IMR-90 (cell line): ENCODE data around the gene AOPEP. TPM values are rescaled to one million over a fixed set of nuclear protein-coding genes. Genes with fewer than 3 reads are reported as not detected.

Source experiments
- ATAC-seq: fragments of 200-7000 bp; cut with Tn5 transposase; 2 replicates; pipeline ENCODE4 v1.9.1; 2020; ENCODE audit warnings: low read depth, mild to moderate bottlenecking, moderate library complexity
- BruUV-seq: library from RNA; stranded (reverse); fragments of 400-500 nt; replicated peaks from 2 replicates; lab custom pipeline; 2021; lab: Mats Ljungman, UMichigan
- CTCF ChIA-PET: fragments of 300-600 bp; formaldehyde crosslinking; extraction: SDS; loops from one replicate; lab custom pipeline; 2021; ENCODE audit warnings: antibody characterized with exemption; lab: Yijun Ruan, JAX
- POLR2A ChIA-PET: fragments of 300-600 bp; sonication (Branson Sonifier 250); formaldehyde crosslinking; loops from one replicate; lab custom pipeline; 2022; ENCODE audit warnings: antibody characterized with exemption; ENCODE audit not compliant: unreplicated experiment; lab: Charles Lee
- DNase-seq: peaks from one replicate; pipeline ENCODE4 v3.0.0; 2013
- H2AFZ ChIP-seq: replicated peaks from 2 replicates; pipeline ENCODE3; 2013; ENCODE audit warnings: low read length, mild to moderate bottlenecking; ENCODE audit not compliant: poor library complexity
- H2AK5ac ChIP-seq: 2 replicates; pipeline ENCODE4 v1.6.1; 2013; ENCODE audit warnings: low read depth, low read length, inconsistent platforms
- H2AK9ac ChIP-seq: replicated peaks from 2 replicates; pipeline ENCODE3; 2013; ENCODE audit warnings: mild to moderate bottlenecking, low read depth, low read length, moderate library complexity; ENCODE audit not compliant: poor library complexity
- H2BK120ac ChIP-seq: 2 replicates; pipeline ENCODE4 v1.6.1; 2013; ENCODE audit warnings: low read depth, low read length, inconsistent platforms
- H2BK15ac ChIP-seq: 3 replicates; pipeline ENCODE4 v1.6.1; 2013; ENCODE audit warnings: low read depth, low read length, inconsistent platforms
- H2BK20ac ChIP-seq: 2 replicates; pipeline ENCODE4 v1.6.1; 2013; ENCODE audit warnings: low read depth, mild to moderate bottlenecking, inconsistent platforms, low read length, moderate library complexity
- H2BK5ac ChIP-seq: 2 replicates; pipeline ENCODE4 v1.6.1; 2013; ENCODE audit warnings: mild to moderate bottlenecking, low read depth, low read length, inconsistent platforms; ENCODE audit not compliant: poor library complexity, severe bottlenecking
- H3K14ac ChIP-seq: replicated peaks from 2 replicates; pipeline ENCODE4 v1.6.1; 2013; ENCODE audit warnings: low read depth, low read length, inconsistent platforms
- H3K18ac ChIP-seq: 2 replicates; pipeline ENCODE4 v1.6.1; 2013; ENCODE audit warnings: low read depth, low read length, control low read depth
- H3K23ac ChIP-seq: 2 replicates; pipeline ENCODE4 v1.6.1; 2013; ENCODE audit warnings: low read depth, low read length, inconsistent platforms
- H3K27ac ChIP-seq: 2 replicates; pipeline ENCODE4 v1.5.1; 2013; ENCODE audit warnings: mild to moderate bottlenecking, control low read depth, low read length; ENCODE audit not compliant: insufficient read depth
- H3K27me3 ChIP-seq: 2 replicates; pipeline ENCODE4 v1.6.1; 2013; ENCODE audit warnings: low read length; ENCODE audit not compliant: control insufficient read depth, insufficient read depth
- H3K36me3 ChIP-seq: 2 replicates; pipeline ENCODE4 v1.6.1; 2013; ENCODE audit warnings: low read length, mixed read lengths; ENCODE audit not compliant: control insufficient read depth, insufficient read depth
- H3K4ac ChIP-seq: 2 replicates; pipeline ENCODE4 v1.6.1; 2013; ENCODE audit warnings: low read depth, low read length, inconsistent platforms
- H3K4me1 ChIP-seq: 2 replicates; pipeline ENCODE4 v1.6.1; 2013; ENCODE audit warnings: low read length, mixed read lengths; ENCODE audit not compliant: control insufficient read depth, insufficient read depth
- H3K4me2 ChIP-seq: 2 replicates; pipeline ENCODE4 v1.6.1; 2013; ENCODE audit warnings: low read depth, mild to moderate bottlenecking, control low read depth, low read length, moderate library complexity
- H3K4me3 ChIP-seq: 2 replicates; pipeline ENCODE4 v1.5.1; 2013; ENCODE audit warnings: low read depth, mild to moderate bottlenecking, control low read depth, low read length, moderate library complexity; ENCODE audit not compliant: insufficient read depth
- H3K56ac ChIP-seq: 2 replicates; pipeline ENCODE4 v1.6.1; 2013; ENCODE audit warnings: low read length, inconsistent platforms; ENCODE audit not compliant: insufficient read depth; ENCODE audit errors: extremely low read depth
- H3K79me1 ChIP-seq, 2 experiments: 2 replicates each; pipeline ENCODE4 v1.6.1; 2013; ENCODE audit warnings: low read length in 2 of 2, inconsistent platforms in 1 of 2, low read depth in 1 of 2
- H3K9ac ChIP-seq: 2 replicates; pipeline ENCODE4 v1.6.1; 2013; ENCODE audit warnings: low read depth, low read length, control low read depth
- H3K9me1 ChIP-seq: 2 replicates; pipeline ENCODE4 v1.6.1; 2013; ENCODE audit warnings: low read length, inconsistent platforms; ENCODE audit not compliant: insufficient read depth
- H3K9me3 ChIP-seq: 2 replicates; pipeline ENCODE4 v1.6.1; 2013; ENCODE audit warnings: low read length; ENCODE audit not compliant: control insufficient read depth, insufficient read depth
- H4K20me1 ChIP-seq: 2 replicates; pipeline ENCODE4 v1.6.1; 2013; ENCODE audit warnings: low read length, inconsistent platforms; ENCODE audit not compliant: insufficient read depth
- H4K5ac ChIP-seq: 2 replicates; pipeline ENCODE4 v1.6.1; 2013; ENCODE audit warnings: mild to moderate bottlenecking, low read depth, low read length, control low read depth
- H4K8ac ChIP-seq, 2 experiments: 2 replicates each; pipeline ENCODE4 v1.6.1; 2013; ENCODE audit warnings: low read depth in 2 of 2, low read length in 2 of 2, control low read depth in 1 of 2, inconsistent platforms in 1 of 2
- H4K91ac ChIP-seq: 2 replicates; pipeline ENCODE4 v1.6.1; 2013; ENCODE audit warnings: low read depth, low read length, inconsistent platforms; ENCODE audit not compliant: insufficient read depth
- BHLHE40 ChIP-seq: fragments of 150-350 bp; IDR thresholded peaks from 2 replicates; pipeline ENCODE4 v1.6.1; 2016; ENCODE audit warnings: mild to moderate bottlenecking, low read depth, low read length
- NFE2L2 ChIP-seq: fragments of 150-350 bp; IDR thresholded peaks from 2 replicates; pipeline ENCODE4 v1.6.1; 2016; ENCODE audit warnings: low read depth, mild to moderate bottlenecking, low read length
- POLR2A ChIP-seq: IDR thresholded peaks from 2 replicates; pipeline ENCODE4 v1.6.1; 2012; ENCODE audit warnings: mild to moderate bottlenecking, low read depth, low read length
- RCOR1 ChIP-seq: IDR thresholded peaks from 2 replicates; pipeline ENCODE4 v1.6.1; 2012; ENCODE audit warnings: mild to moderate bottlenecking, low read length, improper control_type of control experiment; ENCODE audit not compliant: insufficient replicate concordance
- SMC3 ChIP-seq: fragments of 150-350 bp; IDR thresholded peaks from 2 replicates; pipeline ENCODE4 v1.6.1; 2016; ENCODE audit warnings: low read depth, mild to moderate bottlenecking, antibody characterized with exemption, low read length, moderate library complexity
- WGBS, 2 experiments: methylation state at CpG; one replicate each; pipeline versions ENCODE4 v1.1.5 to v1.1.7; 2013; ENCODE audit warnings: missing lambda C conversion rate in 2 of 2; ENCODE audit not compliant: insufficient read length in 1 of 2; ENCODE audit errors: extremely low coverage in 2 of 2; 5-methylcytosine and 5-hydroxymethylcytosine counted together
- dilution Hi-C: fragments of 300-500 bp; cut with HindIII; formaldehyde crosslinking; loops from one replicate; pipeline ENCODE4 v1.14.3; 2018; ENCODE audit warnings: low sequenced_read_pairs; ENCODE audit not compliant: unreplicated experiment
- in situ Hi-C: fragments of 300-500 bp; cut with MboI; formaldehyde crosslinking; loops from 3 replicates; pipeline ENCODE4 v1.14.3; 2019; ENCODE audit warnings: low sequenced_read_pairs, inconsistent platforms, mixed read lengths
- intact Hi-C: fragments of 100-400 bp; cut with micrococcal nuclease; formaldehyde crosslinking; loops from 2 replicates; pipeline ENCODE4 v1.10.0; 2022
- polyA plus RNA-seq, 3 experiments: library from polyadenylated mRNA; depleted of rRNA; stranded (reverse); fragments of >200 nt; gene quantifications; 2 replicates each; pipeline ENCODE4 v1.2.3, GENCODE V29; 2012; ENCODE audit warnings: low replicate concordance in 1 of 3
- total RNA-seq: library from RNA; depleted of rRNA; stranded (reverse); fragments of >200 nt; gene quantifications from 2 replicates; pipeline ENCODE4 v1.2.3, GENCODE V29; 2012
- TF ChIP-seq, protein P1 (sequence below): conservative IDR thresholded peaks from 2 replicates; pipeline ENCODE4 v1.5.1; 2012; ENCODE audit warnings: mild to moderate bottlenecking, low read depth, low read length, improper control_type of control experiment
- TF ChIP-seq, protein P2 (sequence below): fragments of 150-350 bp; IDR thresholded peaks from 2 replicates; pipeline ENCODE4 v1.6.1; 2016; ENCODE audit warnings: low read depth, mild to moderate bottlenecking, low read length, moderate library complexity, borderline replicate concordance

AOPEP gene
- total and polyA plus RNA-seq, 2 of the 4 experiments (the other 2 are of a cell fraction) = 34.9 to 38.7 TPM

DNA sequence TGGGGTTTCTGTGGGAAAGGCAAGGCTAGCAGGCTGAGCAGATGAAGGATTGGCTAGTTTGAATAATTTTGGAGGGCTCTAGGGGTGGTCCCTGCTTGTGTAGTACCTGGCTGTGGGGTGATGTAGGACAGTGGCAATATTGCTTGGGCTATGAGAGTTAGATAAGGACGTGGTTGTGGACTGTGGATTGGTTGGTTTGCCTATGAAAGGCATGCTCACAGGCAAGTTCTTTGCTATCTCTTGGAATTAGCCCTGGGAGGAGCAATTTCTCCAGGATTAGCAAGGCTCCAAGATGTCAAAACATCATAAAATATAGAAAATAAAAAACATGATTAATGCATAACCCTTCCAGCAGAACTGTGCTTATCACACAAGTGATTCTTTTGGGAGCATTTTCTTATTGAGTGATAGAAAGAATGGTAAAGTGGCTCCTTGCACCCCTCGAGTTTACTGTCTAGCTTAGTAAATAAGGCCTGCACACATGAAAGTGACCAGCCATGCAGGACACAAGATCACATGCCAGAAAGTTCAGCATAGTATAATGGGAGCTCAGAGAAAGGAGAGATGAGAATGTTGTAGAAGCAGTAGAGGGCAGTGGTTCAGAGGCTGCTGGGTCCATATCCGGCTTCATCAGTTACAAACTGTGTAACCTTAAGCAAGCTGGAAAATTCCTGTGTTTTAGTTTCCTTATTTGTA lies 13.8 kb downstream of the AOPEP start:
- Histone ChIP-seq H3K4me2 (no peak overlapping the region), H3K9me1 (peaks cover 5% of the 10 kb centered on the region; the same call in 1 of the 2 replicates), H3K27me3 (no peaks in the 10 kb centered on the region), H3K4me1 (no peaks in the 10 kb centered on the region), H4K91ac (no peak overlapping the region), H3K9me3 (no peaks in the 10 kb centered on the region), H3K79me1 (peaks cover 15 to 27% of the 10 kb centered on the region in 2 experiments), H2AFZ (no peak overlapping the region), H2AK9ac (no peak overlapping the region), H4K5ac (no peak overlapping the region), H2BK20ac (no peak overlapping the region), H3K23ac (no peak overlapping the region), H4K8ac (no peak overlapping the region), H2BK5ac (no peak overlapping the region), H3K36me3 (no peaks in the 10 kb centered on the region; the same call in 1 of the 2 replicates), H3K18ac (no peak overlapping the region), H2BK15ac (no peak overlapping the region), H2AK5ac (no peak overlapping the region), H3K4ac (no peak overlapping the region), H4K20me1 (no peaks in the 10 kb centered on the region), H3K27ac (no peak overlapping the region), H3K14ac (no peak overlapping the region), H3K4me3 (no peak overlapping the region), H2BK120ac (no peak overlapping the region), H3K9ac (no peak overlapping the region), H3K56ac (no peak overlapping the region)
- DNase-seq = no peak
- CTCF ChIA-PET = no interaction called here
- no peak for ATAC-seq
- WGBS, 2 experiments = no CpG with 5 or more reads among the region's 3 CpGs
- POLR2A ChIA-PET = no interaction called here
- no peak for TF ChIP-seq RCOR1
- no peak for TF ChIP-seq SMC3
- TF ChIP-seq POLR2A = no peak
- TF ChIP-seq, protein P1, sequence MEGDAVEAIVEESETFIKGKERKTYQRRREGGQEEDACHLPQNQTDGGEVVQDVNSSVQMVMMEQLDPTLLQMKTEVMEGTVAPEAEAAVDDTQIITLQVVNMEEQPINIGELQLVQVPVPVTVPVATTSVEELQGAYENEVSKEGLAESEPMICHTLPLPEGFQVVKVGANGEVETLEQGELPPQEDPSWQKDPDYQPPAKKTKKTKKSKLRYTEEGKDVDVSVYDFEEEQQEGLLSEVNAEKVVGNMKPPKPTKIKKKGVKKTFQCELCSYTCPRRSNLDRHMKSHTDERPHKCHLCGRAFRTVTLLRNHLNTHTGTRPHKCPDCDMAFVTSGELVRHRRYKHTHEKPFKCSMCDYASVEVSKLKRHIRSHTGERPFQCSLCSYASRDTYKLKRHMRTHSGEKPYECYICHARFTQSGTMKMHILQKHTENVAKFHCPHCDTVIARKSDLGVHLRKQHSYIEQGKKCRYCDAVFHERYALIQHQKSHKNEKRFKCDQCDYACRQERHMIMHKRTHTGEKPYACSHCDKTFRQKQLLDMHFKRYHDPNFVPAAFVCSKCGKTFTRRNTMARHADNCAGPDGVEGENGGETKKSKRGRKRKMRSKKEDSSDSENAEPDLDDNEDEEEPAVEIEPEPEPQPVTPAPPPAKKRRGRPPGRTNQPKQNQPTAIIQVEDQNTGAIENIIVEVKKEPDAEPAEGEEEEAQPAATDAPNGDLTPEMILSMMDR = no peak
- no peak for TF ChIP-seq NFE2L2
- TF ChIP-seq, protein P2, sequence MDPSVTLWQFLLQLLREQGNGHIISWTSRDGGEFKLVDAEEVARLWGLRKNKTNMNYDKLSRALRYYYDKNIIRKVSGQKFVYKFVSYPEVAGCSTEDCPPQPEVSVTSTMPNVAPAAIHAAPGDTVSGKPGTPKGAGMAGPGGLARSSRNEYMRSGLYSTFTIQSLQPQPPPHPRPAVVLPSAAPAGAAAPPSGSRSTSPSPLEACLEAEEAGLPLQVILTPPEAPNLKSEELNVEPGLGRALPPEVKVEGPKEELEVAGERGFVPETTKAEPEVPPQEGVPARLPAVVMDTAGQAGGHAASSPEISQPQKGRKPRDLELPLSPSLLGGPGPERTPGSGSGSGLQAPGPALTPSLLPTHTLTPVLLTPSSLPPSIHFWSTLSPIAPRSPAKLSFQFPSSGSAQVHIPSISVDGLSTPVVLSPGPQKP = no peak
- TF ChIP-seq BHLHE40 = no peak
- in situ Hi-C loops (no loop called here), dilution Hi-C loops (no loop called here), intact Hi-C loops (no loop called here)
- no TSS peak for BruUV-seq
